HL-60 (cell line): ENCODE results near the gene GRIA3.

Source experiments
- GABPA ChIP-seq: IDR thresholded peaks from 2 replicates; pipeline ENCODE4 v1.6.1; 2012; ENCODE audit warnings: low read depth
- POLR2AphosphoS5 ChIP-seq: IDR thresholded peaks from 2 replicates; pipeline ENCODE4 v1.6.1; 2012; ENCODE audit warnings: low read depth
- TF ChIP-seq, protein P1 (sequence below): IDR thresholded peaks from one replicate; pipeline ENCODE4 v1.5.1; 2011; ENCODE audit warnings: low read length, control low read depth, inconsistent platforms; ENCODE audit not compliant: insufficient read depth

DNA sequence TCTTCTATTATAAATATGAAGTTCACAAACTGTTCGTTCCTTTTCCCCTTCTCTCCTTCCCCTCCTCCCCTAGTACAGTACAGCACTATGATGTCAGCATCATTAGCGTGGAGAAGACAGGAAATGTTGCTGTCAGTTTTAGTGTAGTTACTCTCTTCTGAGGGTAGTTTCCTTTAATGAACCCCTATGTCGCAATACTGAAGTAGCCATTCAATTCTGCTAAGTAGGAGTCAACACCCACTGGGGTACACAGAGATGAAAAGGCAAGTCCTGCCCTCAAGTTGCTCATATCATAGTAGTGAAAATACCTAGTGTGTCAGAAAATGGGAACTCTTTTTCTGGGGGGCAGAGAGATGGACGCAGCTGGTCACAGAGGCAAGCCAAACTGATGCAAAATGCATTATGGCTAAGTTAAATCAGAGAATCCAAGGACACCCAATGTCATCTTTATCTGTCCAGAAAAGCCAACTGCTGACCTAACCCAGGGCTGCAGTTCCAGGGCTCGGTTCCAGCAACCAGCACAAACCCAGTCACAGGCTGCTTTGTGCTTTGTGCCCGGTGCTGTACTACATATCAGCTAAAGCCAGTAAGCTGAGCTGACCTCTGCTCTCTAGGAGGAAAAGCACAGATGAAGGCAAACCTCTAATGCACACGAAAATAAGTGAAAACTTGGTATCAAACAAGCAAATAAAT is 31.5 kb downstream of the GRIA3 start:
- TF ChIP-seq POLR2AphosphoS5 (no peak), GABPA (no peak)
- TF ChIP-seq, protein P1, sequence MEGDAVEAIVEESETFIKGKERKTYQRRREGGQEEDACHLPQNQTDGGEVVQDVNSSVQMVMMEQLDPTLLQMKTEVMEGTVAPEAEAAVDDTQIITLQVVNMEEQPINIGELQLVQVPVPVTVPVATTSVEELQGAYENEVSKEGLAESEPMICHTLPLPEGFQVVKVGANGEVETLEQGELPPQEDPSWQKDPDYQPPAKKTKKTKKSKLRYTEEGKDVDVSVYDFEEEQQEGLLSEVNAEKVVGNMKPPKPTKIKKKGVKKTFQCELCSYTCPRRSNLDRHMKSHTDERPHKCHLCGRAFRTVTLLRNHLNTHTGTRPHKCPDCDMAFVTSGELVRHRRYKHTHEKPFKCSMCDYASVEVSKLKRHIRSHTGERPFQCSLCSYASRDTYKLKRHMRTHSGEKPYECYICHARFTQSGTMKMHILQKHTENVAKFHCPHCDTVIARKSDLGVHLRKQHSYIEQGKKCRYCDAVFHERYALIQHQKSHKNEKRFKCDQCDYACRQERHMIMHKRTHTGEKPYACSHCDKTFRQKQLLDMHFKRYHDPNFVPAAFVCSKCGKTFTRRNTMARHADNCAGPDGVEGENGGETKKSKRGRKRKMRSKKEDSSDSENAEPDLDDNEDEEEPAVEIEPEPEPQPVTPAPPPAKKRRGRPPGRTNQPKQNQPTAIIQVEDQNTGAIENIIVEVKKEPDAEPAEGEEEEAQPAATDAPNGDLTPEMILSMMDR, result no peak
